DOHH2 (cell line): ENCODE results near the gene SEMA4D.

Experiments used
- H3F3A ChIP-seq: fragments of 200-600 bp; sonication (generic), shearing (Covaris generic); 2 replicates; pipeline ENCODE4 v1.6.0; 2016; ENCODE audit warnings: antibody characterized with exemption, mild to moderate bottlenecking; ENCODE audit not compliant: control insufficient read depth, insufficient read depth
- H3K27ac ChIP-seq: fragments of 200-600 bp; sonication (generic); 2 replicates; pipeline ENCODE4 v1.5.1; 2014; ENCODE audit warnings: low read depth, mild to moderate bottlenecking, low read length, moderate library complexity
- H3K27me3 ChIP-seq: fragments of 200-600 bp; sonication (generic); 2 replicates; pipeline ENCODE4 v1.6.1; 2014; ENCODE audit warnings: mild to moderate bottlenecking, low read length, mixed read lengths; ENCODE audit not compliant: control insufficient read depth
- H3K36me3 ChIP-seq: fragments of 200-600 bp; sonication (generic); 2 replicates; pipeline ENCODE4 v1.6.1; 2014; ENCODE audit warnings: mild to moderate bottlenecking, low read length, moderate library complexity, mixed read lengths; ENCODE audit not compliant: control insufficient read depth
- H3K4me1 ChIP-seq: fragments of 200-600 bp; sonication (generic); 2 replicates; pipeline ENCODE4 v1.6.1; 2014; ENCODE audit warnings: mild to moderate bottlenecking, low read length, mixed read lengths; ENCODE audit not compliant: control insufficient read depth
- H3K4me2 ChIP-seq: fragments of 200-600 bp; sonication (generic); 2 replicates; pipeline ENCODE4 v1.6.0; 2014; ENCODE audit warnings: mild to moderate bottlenecking, low read length, moderate library complexity
- H3K4me3 ChIP-seq: fragments of 200-600 bp; sonication (generic); 2 replicates; pipeline ENCODE4 v1.5.1; 2014; ENCODE audit warnings: mild to moderate bottlenecking, low read length, mixed read lengths
- H3K79me2 ChIP-seq: fragments of 200-600 bp; sonication (generic); 2 replicates; pipeline ENCODE4 v1.6.1; 2014; ENCODE audit warnings: mild to moderate bottlenecking, low read length, mixed read lengths; ENCODE audit not compliant: control insufficient read depth
- H3K9me2 ChIP-seq: fragments of 200-600 bp; sonication (generic); replicated peaks from 2 replicates; pipeline ENCODE4 v1.6.1; 2014; ENCODE audit warnings: mild to moderate bottlenecking, low read length, mixed read lengths; ENCODE audit not compliant: control insufficient read depth
- H3K9me3 ChIP-seq: fragments of 200-600 bp; sonication (generic); 2 replicates; pipeline ENCODE4 v1.6.1; 2014; ENCODE audit warnings: antibody characterized with exemption, low read length, mixed read lengths; ENCODE audit not compliant: control insufficient read depth, insufficient read depth
- H4K20me1 ChIP-seq: fragments of 200-600 bp; sonication (generic); 2 replicates; pipeline ENCODE4 v1.6.0; 2014; ENCODE audit warnings: low read depth, mild to moderate bottlenecking, antibody characterized with exemption, low read length, moderate library complexity; ENCODE audit not compliant: control insufficient read depth, insufficient read depth
- EZH2phosphoT487 ChIP-seq: fragments of 200-600 bp; sonication (generic); IDR thresholded peaks from 2 replicates; pipeline ENCODE4 v1.6.1; 2017; ENCODE audit warnings: borderline replicate concordance, mild to moderate bottlenecking, antibody characterized with exemption, low read length, moderate library complexity, mixed read lengths
- TF ChIP-seq, protein P1 (sequence below): fragments of 200-600 bp; sonication (generic); IDR thresholded peaks from one replicate; pipeline ENCODE4 v1.5.1; 2014; ENCODE audit warnings: antibody characterized with exemption, mild to moderate bottlenecking, low read depth, low read length; ENCODE audit not compliant: poor library complexity, severe bottlenecking

SEMA4D gene

DNA sequence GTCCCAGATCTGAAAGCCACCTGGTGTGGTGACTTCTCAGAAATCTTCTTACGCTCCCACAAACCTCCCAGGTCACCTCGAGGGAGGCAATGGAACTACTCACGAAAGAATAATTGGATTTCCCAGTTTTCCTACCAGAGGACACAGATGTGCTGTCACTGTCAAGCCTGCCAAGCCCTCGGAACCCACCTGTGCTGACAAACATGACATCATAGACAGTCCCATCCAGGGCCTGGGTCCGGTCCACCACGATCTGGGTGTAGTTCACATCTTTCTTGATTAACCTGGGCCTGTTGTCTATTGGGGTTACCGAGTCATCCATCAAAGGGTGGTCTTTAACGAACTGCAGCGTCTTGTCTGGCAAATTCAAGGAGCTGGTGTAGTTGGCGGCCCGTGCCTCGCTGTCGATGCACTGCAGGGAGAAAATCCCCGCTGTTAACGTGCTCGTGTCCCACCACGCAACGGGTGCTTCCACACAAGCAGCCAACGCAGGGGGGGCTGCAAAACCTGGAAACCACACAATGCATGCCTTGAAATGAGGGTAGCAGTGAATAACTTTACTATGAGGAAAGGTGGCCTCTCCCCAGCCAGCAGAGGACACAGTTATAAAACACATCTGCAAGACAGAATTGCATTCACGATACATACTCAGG lies 110.6 kb downstream of the SEMA4D start:
- Histone ChIP-seq H3K4me2 (no peak overlapping the region), H3K9me3 (no peaks in the 10 kb centered on the region), H3K9me2 (no peaks in the 10 kb centered on the region), H4K20me1 (no peaks in the 10 kb centered on the region), H3K4me1 (no peaks in the 10 kb centered on the region), H3K36me3 (no peaks in the 10 kb centered on the region; the same call in 1 of the 2 replicates), H3K79me2 (no peaks in the 10 kb centered on the region), H3K27ac (no peak overlapping the region), H3K27me3 (no peaks in the 10 kb centered on the region), H3F3A (no peaks in the 10 kb centered on the region), H3K4me3 (no peak overlapping the region)
- TF ChIP-seq EZH2phosphoT487: no peak
- TF ChIP-seq, protein P1, sequence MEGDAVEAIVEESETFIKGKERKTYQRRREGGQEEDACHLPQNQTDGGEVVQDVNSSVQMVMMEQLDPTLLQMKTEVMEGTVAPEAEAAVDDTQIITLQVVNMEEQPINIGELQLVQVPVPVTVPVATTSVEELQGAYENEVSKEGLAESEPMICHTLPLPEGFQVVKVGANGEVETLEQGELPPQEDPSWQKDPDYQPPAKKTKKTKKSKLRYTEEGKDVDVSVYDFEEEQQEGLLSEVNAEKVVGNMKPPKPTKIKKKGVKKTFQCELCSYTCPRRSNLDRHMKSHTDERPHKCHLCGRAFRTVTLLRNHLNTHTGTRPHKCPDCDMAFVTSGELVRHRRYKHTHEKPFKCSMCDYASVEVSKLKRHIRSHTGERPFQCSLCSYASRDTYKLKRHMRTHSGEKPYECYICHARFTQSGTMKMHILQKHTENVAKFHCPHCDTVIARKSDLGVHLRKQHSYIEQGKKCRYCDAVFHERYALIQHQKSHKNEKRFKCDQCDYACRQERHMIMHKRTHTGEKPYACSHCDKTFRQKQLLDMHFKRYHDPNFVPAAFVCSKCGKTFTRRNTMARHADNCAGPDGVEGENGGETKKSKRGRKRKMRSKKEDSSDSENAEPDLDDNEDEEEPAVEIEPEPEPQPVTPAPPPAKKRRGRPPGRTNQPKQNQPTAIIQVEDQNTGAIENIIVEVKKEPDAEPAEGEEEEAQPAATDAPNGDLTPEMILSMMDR: no peak

DNA sequence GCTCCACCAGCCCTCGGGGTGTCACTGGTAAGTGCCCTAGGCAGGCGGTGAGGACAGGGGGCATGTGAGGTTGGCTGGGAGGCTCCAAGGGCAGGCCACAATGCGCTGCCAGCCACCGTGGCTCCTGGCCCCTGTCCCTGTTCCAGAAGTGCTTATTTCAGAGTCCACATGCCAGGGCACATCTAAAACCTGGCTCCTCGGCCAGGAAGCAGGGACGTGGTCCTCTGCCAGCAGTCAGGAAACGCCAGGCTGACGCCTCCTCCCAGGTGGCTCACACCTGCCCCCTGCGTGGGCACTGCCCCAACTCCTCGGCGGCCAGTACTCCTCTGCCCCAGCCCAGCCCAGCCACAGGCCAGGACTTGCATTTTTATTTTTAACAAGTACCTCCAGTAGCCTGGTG lies 111.1 kb downstream of the SEMA4D start:
- Histone ChIP-seq H3K4me2 (no peak overlapping the region), H3K9me2 (no peaks in the 10 kb centered on the region), H3K4me3 (no peak overlapping the region), H3K9me3 (no peaks in the 10 kb centered on the region), H4K20me1 (no peaks in the 10 kb centered on the region), H3K4me1 (no peaks in the 10 kb centered on the region), H3K36me3 (no peaks in the 10 kb centered on the region; the same call in 1 of the 2 replicates), H3K27ac (no peak overlapping the region), H3K27me3 (no peaks in the 10 kb centered on the region), H3K79me2 (no peaks in the 10 kb centered on the region), H3F3A (no peaks in the 10 kb centered on the region)
- no peak for TF ChIP-seq EZH2phosphoT487
- TF ChIP-seq, protein P1: no peak

DNA sequence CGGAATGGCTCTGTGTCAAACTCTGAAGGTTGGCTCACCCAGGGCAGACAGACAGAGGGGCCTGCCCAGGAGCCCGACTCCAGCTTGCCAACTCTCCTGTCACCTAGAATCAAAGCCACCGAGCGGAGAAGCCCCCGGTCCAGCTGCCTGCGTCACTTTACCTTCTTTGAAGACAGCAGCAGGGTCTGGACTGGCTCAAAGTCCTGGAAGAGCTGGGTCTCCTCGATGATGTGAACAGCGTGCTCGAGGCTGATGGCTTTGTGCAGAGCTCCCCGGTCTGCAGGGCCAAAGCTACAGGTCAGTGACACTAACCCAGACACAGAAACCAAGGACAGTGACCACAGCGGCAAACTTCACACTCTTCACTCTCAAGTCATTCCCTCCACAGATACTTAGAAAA lies 111.7 kb downstream of the SEMA4D start:
- H3K4me3 ChIP-seq: no peak overlapping the region
- H3K27me3 ChIP-seq: no peaks in the 10 kb centered on the region
- no peaks in the 10 kb centered on the region for H3K79me2 ChIP-seq
- no peak overlapping the region for H3K4me2 ChIP-seq
- H3F3A ChIP-seq: no peaks in the 10 kb centered on the region
- no peaks in the 10 kb centered on the region for H3K9me2 ChIP-seq
- TF ChIP-seq, protein P1: no peak
- no peak for TF ChIP-seq EZH2phosphoT487
- no peaks in the 10 kb centered on the region for H3K4me1 ChIP-seq
- H3K36me3 ChIP-seq: no peaks in the 10 kb centered on the region; the same call in 1 of the 2 replicates
- H3K27ac ChIP-seq: no peak overlapping the region
- H4K20me1 ChIP-seq: no peaks in the 10 kb centered on the region
- H3K9me3 ChIP-seq: no peaks in the 10 kb centered on the region
